ENCODE measurements around the gene DGUOK. TPM values are rescaled to one million over a fixed set of nuclear protein-coding genes. Genes with fewer than 3 reads are reported as not detected.
A peak's percentile ranks its signal among the peaks of the same experiment; 100 is the strongest.

DGUOK gene
- total and polyA plus RNA-seq, 7 donors = 31.6 to 132 (median 48.1) TPM

- Histone ChIP-seq H3K27me3 (no peaks in the 10 kb centered on the region), H3K4me1 (no peaks in the 10 kb centered on the region), H3K4me3 (no peak overlapping the region), H3K36me3 (peaks cover 25 to 52% (median 44%) of the 10 kb centered on the region in 4 donors), H3K27ac (peak overlapping the region; percentile 26 to 99 (median 82)), H3K9me3 (no peaks in the 10 kb centered on the region)
- WGBS, 2 donors = 91 to 95% methylated on average over 7 of the region's 7 CpGs
- TF ChIP-seq POLR2AphosphoS5 (IDR thresholded peaks at IDR 0.05) (peak; percentile 84 to 98 (median 93)), POLR2A (IDR thresholded peaks at IDR 0.05) (no peak)
- DNase-seq = peak; percentile 26
- intact Hi-C loops (cut with DNase I) = loop anchor here (5.0 to 10.0 kb wide), 2 partner anchors 87 to 555 kb away; partner anchors contain the start of gene MRPL53
These were observed 7.0 kb upstream of the DGUOK start for GRCh38 chr2:73919596-73920228.

GRCh38 chr2:73920577-73921545 lies 5.8 kb upstream of the DGUOK start:
- H3K4me1 ChIP-seq = peaks cover 0 to 2% (median 0%) of the 10 kb centered on the region in 4 donors
- WGBS, 2 donors = 66 to 82% methylated on average over 12 of the region's 12 CpGs
- peak overlapping the region; percentile 55 to 99 (median 83) for H3K27ac ChIP-seq
- peaks cover 14 to 40% (median 33%) of the 10 kb centered on the region in 4 donors for H3K36me3 ChIP-seq
- no peak overlapping the region for H3K4me3 ChIP-seq
- intact Hi-C loops (cut with DNase I) = loop anchor here (10.0 kb wide), 1 partner anchor 554 kb away; the partner anchor contains the start of gene MRPL53
- TF ChIP-seq EP300 (IDR thresholded peaks at IDR 0.05) (no peak), POLR2A (IDR thresholded peaks at IDR 0.05) (no peak), POLR2AphosphoS5 (IDR thresholded peaks at IDR 0.05) (peak in 3 of 4 donors; percentile 10 to 94 (median 93)), CTCF (IDR thresholded peaks at IDR 0.05) (peak; percentile 12 to 42 (median 30))
- no peaks in the 10 kb centered on the region for H3K9me3 ChIP-seq
- no peaks in the 10 kb centered on the region for H3K27me3 ChIP-seq
- DNase-seq = peak; percentile 89

- H3K4me3 ChIP-seq = no peak overlapping the region
- 94 to 95% methylated on average over 9 of the region's 9 CpGs for WGBS, 2 donors
- peaks cover 11 to 33% (median 26%) of the 10 kb centered on the region in 4 donors for H3K36me3 ChIP-seq
- TF ChIP-seq POLR2AphosphoS5 (IDR thresholded peaks at IDR 0.05) (no peak), POLR2A (IDR thresholded peaks at IDR 0.05) (no peak), EP300 (IDR thresholded peaks at IDR 0.05) (no peak), CTCF (IDR thresholded peaks at IDR 0.05) (no peak)
- peak overlapping the region; percentile 55 to 99 (median 83) for H3K27ac ChIP-seq
- H3K4me1 ChIP-seq = peaks cover 0 to 6% (median 2%) of the 10 kb centered on the region in 4 donors
- intact Hi-C loops (cut with DNase I) = loop anchor here (10.0 kb wide), 1 partner anchor 553 kb away; the partner anchor contains the start of gene MRPL53
- no peaks in the 10 kb centered on the region for H3K9me3 ChIP-seq
- no peaks in the 10 kb centered on the region for H3K27me3 ChIP-seq
- no peak for DNase-seq
These were observed 5.1 kb upstream of the DGUOK start for GRCh38 chr2:73921581-73921980.

GRCh38 chr2:73922681-73923080 lies 4.0 kb upstream of the DGUOK start:
- Histone ChIP-seq H3K36me3 (peaks cover under 1 to 22% (median 15%) of the 10 kb centered on the region in 4 donors), H3K4me3 (no peak overlapping the region), H3K9me3 (no peaks in the 10 kb centered on the region), H3K27me3 (no peaks in the 10 kb centered on the region), H3K4me1 (peaks cover 0 to 11% (median 7%) of the 10 kb centered on the region in 4 donors), H3K27ac (peak overlapping the region in 2 of 4 donors; percentile 97 to 99)
- no peak for TF ChIP-seq EP300 (IDR thresholded peaks at IDR 0.05)
- TF ChIP-seq CTCF (IDR thresholded peaks at IDR 0.05) = no peak
- no peak for TF ChIP-seq POLR2A (IDR thresholded peaks at IDR 0.05)
- TF ChIP-seq POLR2AphosphoS5 (IDR thresholded peaks at IDR 0.05) = no peak
- WGBS, 2 donors = 51 to 77% methylated on average over 5 of the region's 5 CpGs
- intact Hi-C loops (cut with DNase I) = loop anchor here (10.0 kb wide), 1 partner anchor 552 kb away; the partner anchor contains the start of gene MRPL53
- no peak for DNase-seq

Data from sigmoid colon (tissue), 7 donors.